Prostate gland (tissue), 2 donors: Measurements from ENCODE around the gene VWA8.

Experiments
- CTCF ChIP-seq, 4 experiments: fragments of 200-600 bp in 2 of 4; fragments of 450-650 bp in 2 of 4; sonication (generic) in 2 of 4; IDR thresholded peaks; 1 replicate in 3 of 4; 2 replicates in 1 of 4; pipeline ENCODE4 v1.5.1; 2016 to 2019; ENCODE audit warnings: antibody characterized with exemption in 4 of 4, mild to moderate bottlenecking in 2 of 4, moderate library complexity in 2 of 4
- POLR2A ChIP-seq: fragments of 450-650 bp; IDR thresholded peaks from one replicate; pipeline ENCODE4 v1.6.1; 2016; ENCODE audit warnings: antibody characterized with exemption, mild to moderate bottlenecking

DNA sequence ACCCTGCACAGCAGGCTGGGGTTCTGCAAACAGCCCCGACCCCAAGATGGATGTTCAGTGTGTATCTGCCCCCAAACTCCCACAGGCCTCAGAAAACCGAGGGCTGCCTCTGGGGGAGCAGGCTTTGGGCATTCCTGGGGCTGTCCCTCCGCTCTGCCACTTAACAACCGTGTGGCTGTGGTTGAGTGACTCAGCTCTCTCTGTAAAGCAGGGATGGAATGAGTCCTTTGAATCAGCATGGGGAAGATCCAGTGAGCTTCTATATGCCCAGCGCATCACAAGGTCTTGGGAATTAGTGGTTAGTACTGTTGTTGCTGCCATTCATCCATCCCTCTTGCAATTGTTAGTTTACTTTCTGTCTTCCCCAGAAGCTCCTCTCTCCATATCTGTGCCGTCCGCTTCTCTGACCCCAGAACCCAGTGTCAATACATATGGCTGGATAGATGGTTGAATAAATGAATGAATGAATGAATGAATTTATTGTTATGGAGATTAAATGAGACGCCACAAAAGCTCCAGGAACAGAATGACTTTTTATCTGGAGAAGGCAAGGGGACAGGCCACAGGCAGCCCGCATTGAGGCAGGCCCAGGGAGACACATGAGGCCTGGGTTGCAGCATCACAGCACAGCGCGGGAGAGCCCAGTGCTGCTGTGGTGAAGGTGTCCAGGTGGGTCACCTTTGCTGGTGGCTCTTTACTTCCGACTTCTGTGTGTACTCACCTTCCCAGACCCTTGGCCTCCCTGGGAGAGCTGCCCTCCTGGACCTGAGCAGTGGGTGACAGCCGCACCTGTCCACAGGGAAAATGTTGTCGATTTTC, 414.3 kb downstream of the VWA8 start:
- TF ChIP-seq CTCF (IDR thresholded peaks at IDR 0.05) (no peak), POLR2A (no peak)
